ENCODE data around the gene HAP1.
"Not testable (repeated sequence)": the region's sequence is repeated elsewhere in the genome, so short reads cannot be mapped to it uniquely, and the experiment has no call there.

DNA sequence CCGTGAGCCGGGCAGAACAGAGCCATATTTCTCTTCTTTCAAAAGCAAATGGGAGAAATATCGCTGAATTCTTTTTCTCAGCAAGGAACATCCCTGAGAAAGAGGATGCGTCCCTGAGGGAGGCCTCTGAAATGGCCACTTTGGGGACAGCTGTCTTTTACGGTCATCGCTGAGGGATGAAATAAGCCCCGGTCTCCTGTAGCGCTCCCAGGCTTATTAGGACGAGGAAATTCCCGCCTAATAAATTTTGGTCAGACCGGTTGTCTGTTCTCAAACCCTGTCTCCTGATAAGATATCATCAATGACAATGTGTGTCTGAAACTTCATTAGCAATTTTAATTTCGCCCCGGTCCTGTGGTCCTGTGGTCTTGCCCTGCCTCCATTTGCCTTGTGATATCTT lies 48.7 kb downstream of the HAP1 start:
- not testable (repeated sequence) for TF ChIP-seq POLR2AphosphoS5 (IDR thresholded peaks at IDR 0.05)
- TF ChIP-seq, protein P1, sequence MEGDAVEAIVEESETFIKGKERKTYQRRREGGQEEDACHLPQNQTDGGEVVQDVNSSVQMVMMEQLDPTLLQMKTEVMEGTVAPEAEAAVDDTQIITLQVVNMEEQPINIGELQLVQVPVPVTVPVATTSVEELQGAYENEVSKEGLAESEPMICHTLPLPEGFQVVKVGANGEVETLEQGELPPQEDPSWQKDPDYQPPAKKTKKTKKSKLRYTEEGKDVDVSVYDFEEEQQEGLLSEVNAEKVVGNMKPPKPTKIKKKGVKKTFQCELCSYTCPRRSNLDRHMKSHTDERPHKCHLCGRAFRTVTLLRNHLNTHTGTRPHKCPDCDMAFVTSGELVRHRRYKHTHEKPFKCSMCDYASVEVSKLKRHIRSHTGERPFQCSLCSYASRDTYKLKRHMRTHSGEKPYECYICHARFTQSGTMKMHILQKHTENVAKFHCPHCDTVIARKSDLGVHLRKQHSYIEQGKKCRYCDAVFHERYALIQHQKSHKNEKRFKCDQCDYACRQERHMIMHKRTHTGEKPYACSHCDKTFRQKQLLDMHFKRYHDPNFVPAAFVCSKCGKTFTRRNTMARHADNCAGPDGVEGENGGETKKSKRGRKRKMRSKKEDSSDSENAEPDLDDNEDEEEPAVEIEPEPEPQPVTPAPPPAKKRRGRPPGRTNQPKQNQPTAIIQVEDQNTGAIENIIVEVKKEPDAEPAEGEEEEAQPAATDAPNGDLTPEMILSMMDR (IDR thresholded peaks at IDR 0.05), result not testable (repeated sequence)

Data from sigmoid colon (tissue), 4 donors.